HL-60 (cell line): ENCODE data around the gene SIX4.

Source experiments
- TF ChIP-seq, protein P1 (sequence below): IDR thresholded peaks from one replicate; pipeline ENCODE4 v1.5.1; 2011; ENCODE audit warnings: low read length, control low read depth, inconsistent platforms; ENCODE audit not compliant: insufficient read depth
- TF ChIP-seq, protein P2 (sequence below): IDR thresholded peaks from 2 replicates; pipeline ENCODE4 v1.6.1; 2012; ENCODE audit warnings: low read depth; ENCODE audit not compliant: insufficient replicate concordance

GRCh38 chr14:60722107-60722356, 2.1 kb downstream of the SIX4 start:
- TF ChIP-seq, protein P1, sequence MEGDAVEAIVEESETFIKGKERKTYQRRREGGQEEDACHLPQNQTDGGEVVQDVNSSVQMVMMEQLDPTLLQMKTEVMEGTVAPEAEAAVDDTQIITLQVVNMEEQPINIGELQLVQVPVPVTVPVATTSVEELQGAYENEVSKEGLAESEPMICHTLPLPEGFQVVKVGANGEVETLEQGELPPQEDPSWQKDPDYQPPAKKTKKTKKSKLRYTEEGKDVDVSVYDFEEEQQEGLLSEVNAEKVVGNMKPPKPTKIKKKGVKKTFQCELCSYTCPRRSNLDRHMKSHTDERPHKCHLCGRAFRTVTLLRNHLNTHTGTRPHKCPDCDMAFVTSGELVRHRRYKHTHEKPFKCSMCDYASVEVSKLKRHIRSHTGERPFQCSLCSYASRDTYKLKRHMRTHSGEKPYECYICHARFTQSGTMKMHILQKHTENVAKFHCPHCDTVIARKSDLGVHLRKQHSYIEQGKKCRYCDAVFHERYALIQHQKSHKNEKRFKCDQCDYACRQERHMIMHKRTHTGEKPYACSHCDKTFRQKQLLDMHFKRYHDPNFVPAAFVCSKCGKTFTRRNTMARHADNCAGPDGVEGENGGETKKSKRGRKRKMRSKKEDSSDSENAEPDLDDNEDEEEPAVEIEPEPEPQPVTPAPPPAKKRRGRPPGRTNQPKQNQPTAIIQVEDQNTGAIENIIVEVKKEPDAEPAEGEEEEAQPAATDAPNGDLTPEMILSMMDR = no peak
- TF ChIP-seq, protein P2, sequence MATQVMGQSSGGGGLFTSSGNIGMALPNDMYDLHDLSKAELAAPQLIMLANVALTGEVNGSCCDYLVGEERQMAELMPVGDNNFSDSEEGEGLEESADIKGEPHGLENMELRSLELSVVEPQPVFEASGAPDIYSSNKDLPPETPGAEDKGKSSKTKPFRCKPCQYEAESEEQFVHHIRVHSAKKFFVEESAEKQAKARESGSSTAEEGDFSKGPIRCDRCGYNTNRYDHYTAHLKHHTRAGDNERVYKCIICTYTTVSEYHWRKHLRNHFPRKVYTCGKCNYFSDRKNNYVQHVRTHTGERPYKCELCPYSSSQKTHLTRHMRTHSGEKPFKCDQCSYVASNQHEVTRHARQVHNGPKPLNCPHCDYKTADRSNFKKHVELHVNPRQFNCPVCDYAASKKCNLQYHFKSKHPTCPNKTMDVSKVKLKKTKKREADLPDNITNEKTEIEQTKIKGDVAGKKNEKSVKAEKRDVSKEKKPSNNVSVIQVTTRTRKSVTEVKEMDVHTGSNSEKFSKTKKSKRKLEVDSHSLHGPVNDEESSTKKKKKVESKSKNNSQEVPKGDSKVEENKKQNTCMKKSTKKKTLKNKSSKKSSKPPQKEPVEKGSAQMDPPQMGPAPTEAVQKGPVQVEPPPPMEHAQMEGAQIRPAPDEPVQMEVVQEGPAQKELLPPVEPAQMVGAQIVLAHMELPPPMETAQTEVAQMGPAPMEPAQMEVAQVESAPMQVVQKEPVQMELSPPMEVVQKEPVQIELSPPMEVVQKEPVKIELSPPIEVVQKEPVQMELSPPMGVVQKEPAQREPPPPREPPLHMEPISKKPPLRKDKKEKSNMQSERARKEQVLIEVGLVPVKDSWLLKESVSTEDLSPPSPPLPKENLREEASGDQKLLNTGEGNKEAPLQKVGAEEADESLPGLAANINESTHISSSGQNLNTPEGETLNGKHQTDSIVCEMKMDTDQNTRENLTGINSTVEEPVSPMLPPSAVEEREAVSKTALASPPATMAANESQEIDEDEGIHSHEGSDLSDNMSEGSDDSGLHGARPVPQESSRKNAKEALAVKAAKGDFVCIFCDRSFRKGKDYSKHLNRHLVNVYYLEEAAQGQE = no peak
